ENCODE results near the gene MS4A3. TPM values are rescaled to one million over a fixed set of nuclear protein-coding genes. Genes with fewer than 3 reads are reported as not detected.
"Not testable (repeated sequence)": the region's sequence is repeated elsewhere in the genome, so short reads cannot be mapped to it uniquely, and the experiment has no call there.

Gene MS4A3
- total RNA-seq, 2 donors from 2014 or later = not detected

GRCh38 chr11:60087239-60087638 lies 30.8 kb downstream of the MS4A3 start:
- Histone ChIP-seq H3K27ac (no peak overlapping the region), H3K4me1 (no peaks in the 10 kb centered on the region), H3K4me3 (no peak overlapping the region), H3K36me3 (no peaks in the 10 kb centered on the region), H3K27me3 (no peaks in the 10 kb centered on the region), H3K9me3 (no peaks in the 10 kb centered on the region)
- TF ChIP-seq CTCF (IDR thresholded peaks at IDR 0.05) = no peak
- no peak for DNase-seq (ENCODE audit: low spot score)

GRCh38 chr11:60088364-60088763 lies 31.9 kb downstream of the MS4A3 start, which contains the start of gene MS4A2:
TSS of gene MS4A2 (plus strand) at chr11:60088664. CDS start at chr11:60088766, 102 bp downstream.
- Histone ChIP-seq H3K9me3 (no peaks in the 10 kb centered on the region), H3K4me1 (no peaks in the 10 kb centered on the region), H3K27me3 (no peaks in the 10 kb centered on the region), H3K4me3 (no peak within 1 kb of the TSS), H3K36me3 (no peaks in the 10 kb centered on the region), H3K27ac (no peak within 1 kb of the TSS)
- no peak for TF ChIP-seq CTCF (IDR thresholded peaks at IDR 0.05)
- no peak for DNase-seq (ENCODE audit: low spot score)

- H3K27me3 ChIP-seq = no peaks in the 10 kb centered on the region
- no peaks in the 10 kb centered on the region for H3K4me1 ChIP-seq
- H3K27ac ChIP-seq = no peak overlapping the region
- no peak for DNase-seq (ENCODE audit: low spot score)
- no peak for TF ChIP-seq CTCF (IDR thresholded peaks at IDR 0.05)
- no peak overlapping the region for H3K4me3 ChIP-seq
- H3K36me3 ChIP-seq = no peaks in the 10 kb centered on the region
- H3K9me3 ChIP-seq = no peaks in the 10 kb centered on the region
Observed at GRCh38 chr11:60095477-60096120, 39.1 kb downstream of the MS4A3 start.

GRCh38 chr11:60097189-60097588 lies 40.7 kb downstream of the MS4A3 start:
- no peak for TF ChIP-seq CTCF (IDR thresholded peaks at IDR 0.05)

GRCh38 chr11:60098508-60098907 lies 42.0 kb downstream of the MS4A3 start:
- no peak for DNase-seq (ENCODE audit: low spot score)
- no peak overlapping the region for H3K4me3 ChIP-seq
- no peaks in the 10 kb centered on the region for H3K4me1 ChIP-seq
- H3K36me3 ChIP-seq = no peaks in the 10 kb centered on the region
- no peaks in the 10 kb centered on the region for H3K27me3 ChIP-seq
- no peak overlapping the region for H3K27ac ChIP-seq
- H3K9me3 ChIP-seq = no peaks in the 10 kb centered on the region
- no peak for TF ChIP-seq CTCF (IDR thresholded peaks at IDR 0.05)

More at GRCh38 chr11:60097189-60097588, 40.7 kb downstream of the MS4A3 start:
- H3K9me3 ChIP-seq = no peaks in the 10 kb centered on the region
- no peak overlapping the region for H3K4me3 ChIP-seq
- no peaks in the 10 kb centered on the region for H3K36me3 ChIP-seq
- no peaks in the 10 kb centered on the region for H3K4me1 ChIP-seq
- H3K27ac ChIP-seq = no peak overlapping the region
- H3K27me3 ChIP-seq = no peaks in the 10 kb centered on the region
- DNase-seq (ENCODE audit: low spot score) = no peak

- Histone ChIP-seq H3K27me3 (no peaks in the 10 kb centered on the region), H3K9me3 (no peaks in the 10 kb centered on the region), H3K4me3 (no peak overlapping the region), H3K4me1 (no peaks in the 10 kb centered on the region), H3K36me3 (no peaks in the 10 kb centered on the region), H3K27ac (no peak overlapping the region)
- no peak for TF ChIP-seq CTCF (IDR thresholded peaks at IDR 0.05)
- DNase-seq (ENCODE audit: low spot score) = no peak
Observed at GRCh38 chr11:60100516-60100915, 44.1 kb downstream of the MS4A3 start.

- H3K27ac ChIP-seq; H3K4me1 ChIP-seq; H3K27me3 ChIP-seq; H3K4me3 ChIP-seq; H3K9me3 ChIP-seq; H3K36me3 ChIP-seq; DNase-seq (ENCODE audit: low spot score): not testable (repeated sequence)
Observed at GRCh38 chr11:60101368-60101767, 44.9 kb downstream of the MS4A3 start.

- not testable (repeated sequence) for H3K4me3 ChIP-seq; H3K36me3 ChIP-seq; H3K27me3 ChIP-seq; H3K27ac ChIP-seq; H3K4me1 ChIP-seq; H3K9me3 ChIP-seq; DNase-seq (ENCODE audit: low spot score)
Observed at GRCh38 chr11:60104471-60105115, 48.1 kb downstream of the MS4A3 start.

Measured in right atrium auricular region (tissue), 2 donors.